ENCODE results near the gene GNB1.

The GNB1 gene

GRCh38 chr1:1907098-1907736 is 16.3 kb upstream of the GNB1 start:
- peak in 1 of 2 experiments; percentile 20 for DNase-seq

GRCh38 chr1:1906185-1907097 is 15.6 kb upstream of the GNB1 start:
- peak; percentile 36 to 42 for DNase-seq

GRCh38 chr1:1903224-1903623 is 12.3 kb upstream of the GNB1 start:
- DNase-seq = no peak

- DNase-seq = no peak
Observed at GRCh38 chr1:1901641-1902294, 10.9 kb upstream of the GNB1 start.

GRCh38 chr1:1900883-1901640 is 10.2 kb upstream of the GNB1 start:
- no peak for DNase-seq

- no peak for DNase-seq
Observed at GRCh38 chr1:1899967-1900327, 9.1 kb upstream of the GNB1 start.

GRCh38 chr1:1899266-1899966 is 8.5 kb upstream of the GNB1 start:
- no peak for DNase-seq

- DNase-seq = no peak
Observed at GRCh38 chr1:1898246-1898933, 7.5 kb upstream of the GNB1 start.

- DNase-seq = no peak
Observed at GRCh38 chr1:1895456-1896336, 4.8 kb upstream of the GNB1 start.

GRCh38 chr1:1895060-1895418 is 4.2 kb upstream of the GNB1 start:
- no peak for DNase-seq

GRCh38 chr1:1894354-1895059 is 3.6 kb upstream of the GNB1 start:
- no peak for DNase-seq

GRCh38 chr1:1893997-1894353 is 3.1 kb upstream of the GNB1 start:
- DNase-seq = no peak

GRCh38 chr1:1893291-1893985 is 2.6 kb upstream of the GNB1 start:
- no peak for DNase-seq

- DNase-seq = no peak
Observed at GRCh38 chr1:1892763-1893120, 1.9 kb upstream of the GNB1 start.

- DNase-seq = peak in 1 of 2 experiments; percentile 8
Observed at GRCh38 chr1:1892079-1892762, 1.3 kb upstream of the GNB1 start.

GRCh38 chr1:1891349-1892078 is 627 bp upstream of the GNB1 start:
- DNase-seq = peak; percentile 69 to 76

- DNase-seq = peak; percentile 30 to 41
Observed at GRCh38 chr1:1889847-1890505, 911 bp downstream of the GNB1 start.

Data from NCI-H2081 (cell line).